ENCODE data around the gene FOXP1. TPM values are rescaled to one million over a fixed set of nuclear protein-coding genes. Genes with fewer than 3 reads are reported as not detected.

The FOXP1 gene
- total RNA-seq, 1 donor = 455 TPM

DNA sequence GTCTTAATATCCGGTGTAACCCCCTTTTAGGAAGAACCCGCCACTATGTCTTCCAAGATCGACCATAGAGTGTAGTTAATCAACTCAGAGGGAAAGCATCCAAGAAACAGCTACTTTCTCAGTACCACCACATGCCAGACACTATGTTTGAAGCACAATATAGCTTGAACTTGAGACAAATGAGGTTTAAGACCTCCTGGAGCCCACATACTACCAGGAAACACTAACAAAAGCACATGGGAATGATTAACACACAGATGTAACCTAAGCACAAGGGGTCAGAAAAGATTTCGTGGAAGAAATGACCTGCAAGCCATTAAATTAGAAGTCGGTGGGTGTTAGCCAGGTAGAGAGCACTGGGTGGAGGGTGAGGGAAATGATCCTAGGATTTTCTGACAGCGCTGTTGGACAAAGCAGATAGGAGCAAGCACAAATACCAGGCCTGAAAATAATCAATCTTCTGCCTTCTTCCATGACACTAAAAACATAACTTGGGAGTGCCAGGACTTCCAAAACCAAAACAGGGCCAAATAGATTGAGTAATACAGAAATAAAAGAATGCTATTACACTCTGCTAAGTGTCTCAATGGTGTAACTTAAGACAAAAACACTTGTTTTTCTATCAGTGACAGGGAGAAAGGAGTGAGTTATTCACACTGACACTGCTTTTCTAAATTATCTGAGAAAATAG is 213.7 kb downstream of the FOXP1 start:
- Histone ChIP-seq H3K4me1 (ENCODE audit: insufficient read depth, low read length) (peaks cover 25% of the 10 kb centered on the region), H3K9me3 (ENCODE audit: low read depth, low read length) (no peaks in the 10 kb centered on the region), H3K4me3 (ENCODE audit: low read length) (no peak overlapping the region), H3K27me3 (ENCODE audit: insufficient read depth, low read length) (no peaks in the 10 kb centered on the region)

DNA sequence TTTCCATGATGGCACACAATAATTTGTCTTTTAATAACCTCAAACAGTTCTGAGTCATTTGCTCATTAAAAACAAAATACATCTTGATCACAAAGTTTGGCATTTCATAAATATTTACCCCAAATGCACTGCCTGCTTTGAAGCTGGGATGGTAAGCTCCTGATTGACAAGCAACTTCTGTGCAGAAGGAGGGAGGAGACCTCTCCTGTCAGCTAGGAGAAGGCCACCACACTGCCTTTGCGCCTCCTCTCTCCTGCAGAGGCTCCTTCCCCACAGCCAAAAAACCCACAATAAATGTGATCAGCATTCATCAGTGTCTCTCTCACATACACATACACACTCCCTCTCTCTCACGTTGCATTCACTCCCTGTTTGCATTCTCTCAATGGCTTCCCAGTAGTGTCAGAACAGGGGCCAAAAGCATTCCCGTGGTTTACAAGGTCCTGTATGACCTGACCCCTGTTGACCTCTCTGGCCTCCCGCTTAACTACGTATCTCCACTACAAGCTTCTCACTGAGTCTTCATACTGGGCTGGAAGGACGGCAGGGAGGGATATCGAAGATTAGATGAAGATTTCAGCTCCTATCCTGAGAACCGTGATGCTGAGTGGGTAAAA is 216.4 kb downstream of the FOXP1 start:
- Histone ChIP-seq H3K27me3 (ENCODE audit: insufficient read depth, low read length) (no peaks in the 10 kb centered on the region), H3K4me3 (ENCODE audit: low read length) (no peak overlapping the region), H3K9me3 (ENCODE audit: low read depth, low read length) (no peaks in the 10 kb centered on the region), H3K4me1 (ENCODE audit: insufficient read depth, low read length) (peaks cover 27% of the 10 kb centered on the region)

DNA sequence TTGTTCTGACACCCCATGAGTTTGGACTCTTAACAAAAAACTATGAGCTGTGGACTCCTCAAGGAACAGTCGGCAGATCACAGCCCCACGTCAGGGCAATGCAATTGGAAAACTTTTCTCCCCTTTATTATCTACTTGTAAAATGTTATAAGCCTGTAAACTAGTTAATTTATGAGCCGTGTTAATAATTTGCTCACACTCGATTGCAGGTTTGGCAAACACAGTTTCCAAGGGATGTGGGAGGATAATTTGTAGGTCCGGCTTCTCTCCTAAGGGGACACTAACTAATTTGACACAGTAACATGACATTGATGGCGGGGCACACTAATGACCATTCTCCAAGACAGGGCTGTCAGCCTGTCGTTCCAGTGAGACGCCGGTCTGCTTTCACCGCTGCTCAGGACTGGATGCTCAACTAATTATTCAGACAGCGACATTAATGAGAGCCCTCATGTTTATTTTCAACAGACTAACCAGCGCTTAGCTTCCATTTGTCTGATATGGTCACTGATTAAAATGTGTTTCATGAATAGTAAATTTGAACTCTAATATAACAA is 222.1 kb downstream of the FOXP1 start:
- Histone ChIP-seq H3K27me3 (ENCODE audit: insufficient read depth, low read length) (no peaks in the 10 kb centered on the region), H3K4me3 (ENCODE audit: low read length) (no peak overlapping the region), H3K9me3 (ENCODE audit: low read depth, low read length) (no peaks in the 10 kb centered on the region), H3K4me1 (ENCODE audit: insufficient read depth, low read length) (peaks cover 38% of the 10 kb centered on the region)

DNA sequence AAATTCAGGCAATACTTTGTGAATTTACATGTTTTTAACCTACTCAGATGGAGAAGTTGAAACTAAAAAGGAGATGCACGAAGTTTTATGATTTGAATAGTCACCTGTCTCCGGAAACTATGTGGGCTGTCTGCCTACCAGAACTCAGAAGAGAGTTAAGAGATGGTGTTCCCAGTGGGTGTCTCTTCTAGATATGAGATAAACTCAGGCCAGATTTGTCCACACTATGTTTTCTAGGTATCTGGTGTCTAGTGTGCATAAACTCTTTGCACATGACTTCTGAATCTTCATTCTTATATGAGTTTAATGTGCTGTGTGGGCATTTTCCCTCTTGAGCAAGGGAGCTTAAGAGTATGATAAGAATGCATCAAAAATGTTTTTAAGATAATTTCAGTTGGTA is 222.8 kb downstream of the FOXP1 start:
- peaks cover 45% of the 10 kb centered on the region for H3K4me1 ChIP-seq (ENCODE audit: insufficient read depth, low read length)
- no peak overlapping the region for H3K4me3 ChIP-seq (ENCODE audit: low read length)
- no peaks in the 10 kb centered on the region for H3K27me3 ChIP-seq (ENCODE audit: insufficient read depth, low read length)
- H3K9me3 ChIP-seq (ENCODE audit: low read depth, low read length) = no peaks in the 10 kb centered on the region

DNA sequence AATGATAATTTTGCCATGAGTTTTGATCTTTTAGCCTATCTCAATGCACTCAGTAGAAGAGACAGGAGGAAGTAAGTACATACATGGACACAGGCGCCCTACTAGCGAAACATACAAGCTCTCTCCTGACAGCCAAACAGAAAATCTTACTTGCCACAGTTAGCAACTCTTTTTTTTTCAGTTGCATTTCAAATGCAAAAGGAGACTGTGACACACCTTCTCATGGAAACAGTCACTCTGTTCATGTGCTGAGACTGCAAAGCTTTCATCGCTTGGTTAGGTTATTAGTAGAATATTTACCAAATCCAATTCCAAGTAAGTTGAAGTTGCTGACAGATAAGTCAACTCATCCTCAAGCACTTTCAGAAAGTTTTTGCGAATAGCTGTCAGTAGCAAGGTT is 223.3 kb downstream of the FOXP1 start:
- Histone ChIP-seq H3K4me1 (ENCODE audit: insufficient read depth, low read length) (peaks cover 47% of the 10 kb centered on the region), H3K4me3 (ENCODE audit: low read length) (peak overlapping the region; percentile 14)

DNA sequence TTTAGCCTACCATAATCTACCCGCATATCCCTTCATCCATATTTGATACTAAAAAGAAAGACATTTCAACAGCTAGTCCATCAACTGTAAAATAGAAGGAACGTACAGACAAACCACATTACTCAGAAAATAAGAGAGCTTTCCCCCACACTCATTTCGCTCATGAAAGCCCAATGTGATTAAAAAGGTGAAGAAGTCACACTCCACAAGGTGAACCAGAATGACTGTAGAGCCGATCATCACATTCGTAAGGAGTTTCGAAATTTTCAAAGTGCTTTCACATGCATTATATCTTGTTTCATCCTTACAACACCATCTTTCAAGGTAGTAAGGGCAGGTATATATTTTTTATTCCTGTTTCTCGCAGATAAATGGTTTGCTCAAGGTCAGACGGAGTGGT is 225.3 kb downstream of the FOXP1 start:
- no peaks in the 10 kb centered on the region for H3K9me3 ChIP-seq (ENCODE audit: low read depth, low read length)
- no peak overlapping the region for H3K4me3 ChIP-seq (ENCODE audit: low read length)
- H3K4me1 ChIP-seq (ENCODE audit: insufficient read depth, low read length) = peaks cover 42% of the 10 kb centered on the region
- H3K27me3 ChIP-seq (ENCODE audit: insufficient read depth, low read length) = no peaks in the 10 kb centered on the region

More for the DNA sequence above, 223.3 kb downstream of the FOXP1 start:
- no peaks in the 10 kb centered on the region for H3K27me3 ChIP-seq (ENCODE audit: insufficient read depth, low read length)
- H3K9me3 ChIP-seq (ENCODE audit: low read depth, low read length) = no peaks in the 10 kb centered on the region

DNA sequence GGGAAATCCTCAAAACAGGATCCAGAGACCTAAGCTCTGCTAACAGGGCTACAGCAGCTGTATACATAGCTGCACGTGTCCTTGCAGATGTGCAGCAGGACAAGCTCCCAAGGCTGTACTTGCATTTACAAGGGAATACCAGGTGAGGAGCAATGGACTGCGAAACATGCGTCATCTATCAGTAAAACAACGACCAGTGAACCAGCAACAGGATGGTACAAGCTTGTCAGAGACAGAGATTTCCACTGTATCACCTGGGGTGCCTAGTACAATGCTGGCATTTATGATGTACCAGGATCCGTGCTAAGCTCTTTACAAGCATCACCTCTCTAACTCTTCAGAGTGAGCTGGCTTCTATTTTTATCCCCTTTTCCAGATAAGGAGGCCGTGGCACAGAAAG is 227.3 kb downstream of the FOXP1 start:
- no peak overlapping the region for H3K4me3 ChIP-seq (ENCODE audit: low read length)
- H3K27me3 ChIP-seq (ENCODE audit: insufficient read depth, low read length) = no peaks in the 10 kb centered on the region
- H3K4me1 ChIP-seq (ENCODE audit: insufficient read depth, low read length) = peaks cover 34% of the 10 kb centered on the region
- no peaks in the 10 kb centered on the region for H3K9me3 ChIP-seq (ENCODE audit: low read depth, low read length)

DNA sequence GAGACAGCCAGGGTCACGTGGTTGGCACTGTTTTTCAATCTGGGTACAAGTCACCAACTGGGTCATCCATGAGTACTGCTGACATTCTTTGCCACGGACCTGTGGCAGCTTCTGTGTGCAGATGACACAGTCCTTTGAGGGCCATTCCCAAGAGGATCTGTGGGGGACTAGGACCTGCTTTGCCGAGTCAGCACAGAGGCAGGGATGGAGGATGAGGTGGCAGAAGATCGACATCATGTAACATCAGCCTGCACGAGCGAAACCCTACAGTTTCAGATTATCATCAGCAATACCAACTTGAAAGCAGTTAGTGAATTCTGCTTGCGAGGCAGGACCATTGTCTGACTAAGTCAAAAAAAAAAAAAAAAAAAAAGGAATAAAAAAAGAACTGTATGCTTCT is 227.7 kb downstream of the FOXP1 start:
- Histone ChIP-seq H3K9me3 (ENCODE audit: low read depth, low read length) (no peaks in the 10 kb centered on the region), H3K27me3 (ENCODE audit: insufficient read depth, low read length) (no peaks in the 10 kb centered on the region), H3K4me1 (ENCODE audit: insufficient read depth, low read length) (peaks cover 30% of the 10 kb centered on the region), H3K4me3 (ENCODE audit: low read length) (no peak overlapping the region)

DNA sequence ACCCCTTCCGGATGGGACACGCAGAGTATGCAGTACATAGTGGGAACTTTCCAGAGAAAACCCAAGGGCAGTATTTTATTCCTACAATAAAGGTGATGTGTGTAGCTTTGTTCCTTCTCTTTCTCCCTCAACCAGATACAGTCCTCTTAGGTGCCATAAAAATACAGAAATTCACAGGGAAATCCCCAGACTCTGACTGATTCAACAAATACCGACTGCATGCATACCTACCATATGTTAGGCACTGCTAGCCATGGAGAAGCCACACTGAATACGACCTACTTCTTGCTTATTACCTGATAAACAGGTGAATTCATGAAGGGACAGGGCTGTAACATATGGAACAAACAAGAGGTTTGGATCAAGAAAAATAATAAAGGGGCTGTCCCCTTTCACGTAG is 228.5 kb downstream of the FOXP1 start:
- Histone ChIP-seq H3K9me3 (ENCODE audit: low read depth, low read length) (no peaks in the 10 kb centered on the region), H3K4me1 (ENCODE audit: insufficient read depth, low read length) (peaks cover 27% of the 10 kb centered on the region), H3K4me3 (ENCODE audit: low read length) (no peak overlapping the region), H3K27me3 (ENCODE audit: insufficient read depth, low read length) (no peaks in the 10 kb centered on the region)

DNA sequence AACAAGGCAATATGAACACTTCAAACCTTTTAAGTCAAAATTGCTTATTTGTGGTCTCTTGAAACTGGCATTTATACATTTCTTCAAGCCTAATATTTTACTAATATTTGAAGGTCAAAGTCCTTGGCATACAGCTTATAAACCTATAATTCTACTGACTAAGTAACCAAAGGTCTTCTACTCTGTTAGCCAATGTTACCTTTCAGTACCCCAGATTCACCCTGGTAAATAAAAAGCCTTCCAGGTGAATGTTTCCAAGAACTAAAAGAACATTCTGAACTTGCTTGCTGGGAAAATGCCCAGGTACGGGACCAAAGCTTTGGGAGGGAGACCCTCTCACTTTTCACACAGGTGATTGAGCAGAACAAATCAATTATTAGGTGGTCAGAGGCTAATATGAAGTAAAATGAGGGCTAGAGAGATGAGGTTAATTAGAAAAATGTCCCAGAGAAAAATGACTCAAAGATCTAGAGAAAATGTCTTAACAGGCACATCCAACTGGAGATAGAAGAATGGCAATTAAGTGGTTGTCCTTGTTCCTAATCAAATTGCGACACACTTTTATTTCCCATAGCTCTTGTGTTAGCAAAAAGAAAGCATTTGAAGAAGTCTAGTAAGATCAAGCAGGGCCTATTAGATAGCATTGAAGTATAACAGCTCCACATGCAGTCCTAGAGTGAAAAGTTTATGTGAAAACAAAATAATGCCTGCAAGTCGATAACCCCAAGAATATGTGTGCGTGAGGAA is 232.0 kb downstream of the FOXP1 start:
- H3K4me3 ChIP-seq (ENCODE audit: low read length) = no peak overlapping the region
- no peaks in the 10 kb centered on the region for H3K9me3 ChIP-seq (ENCODE audit: low read depth, low read length)
- peaks cover 23% of the 10 kb centered on the region for H3K4me1 ChIP-seq (ENCODE audit: insufficient read depth, low read length)
- no peaks in the 10 kb centered on the region for H3K27me3 ChIP-seq (ENCODE audit: insufficient read depth, low read length)

DNA sequence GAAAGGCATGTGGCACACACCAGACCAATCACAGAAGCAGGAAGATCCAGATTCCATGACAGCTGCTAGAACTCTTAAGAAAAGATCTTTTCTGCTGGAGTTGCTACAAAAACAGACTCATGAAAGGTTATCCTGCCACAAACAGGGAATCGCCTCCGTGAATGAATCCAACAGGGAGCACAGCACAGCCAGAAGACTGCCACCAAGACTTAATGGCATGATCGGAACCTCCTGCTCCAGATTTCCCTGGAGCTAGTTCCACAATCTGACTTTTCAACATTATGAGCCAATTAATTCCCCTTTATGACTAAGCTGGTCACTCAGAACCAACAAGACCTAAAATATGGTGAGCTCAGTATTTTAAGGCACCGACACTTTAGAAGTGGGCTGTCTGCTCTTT is 232.5 kb downstream of the FOXP1 start:
- H3K4me3 ChIP-seq (ENCODE audit: low read length) = no peak overlapping the region
- no peaks in the 10 kb centered on the region for H3K27me3 ChIP-seq (ENCODE audit: insufficient read depth, low read length)
- no peaks in the 10 kb centered on the region for H3K9me3 ChIP-seq (ENCODE audit: low read depth, low read length)
- H3K4me1 ChIP-seq (ENCODE audit: insufficient read depth, low read length) = peaks cover 17% of the 10 kb centered on the region

DNA sequence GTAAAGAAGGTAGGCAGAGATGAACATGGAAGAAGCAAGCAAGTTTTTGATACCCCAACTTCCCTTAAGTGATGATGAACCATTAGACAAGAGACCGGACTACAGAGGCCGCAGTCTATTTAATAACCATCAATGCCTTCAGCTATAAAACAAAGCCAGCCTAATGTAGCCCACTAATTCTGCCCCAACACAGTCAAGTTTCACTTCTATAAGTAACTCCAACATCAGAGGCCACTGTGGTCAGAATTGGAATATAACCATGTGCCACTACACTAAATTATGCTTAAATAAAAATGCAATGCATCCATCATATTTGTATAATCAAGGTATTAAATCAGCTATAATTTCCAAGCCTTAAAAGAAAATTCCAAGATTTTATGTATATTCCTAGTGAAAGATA is 234.7 kb downstream of the FOXP1 start:
- Histone ChIP-seq H3K27me3 (ENCODE audit: insufficient read depth, low read length) (no peaks in the 10 kb centered on the region), H3K9me3 (ENCODE audit: low read depth, low read length) (no peaks in the 10 kb centered on the region), H3K4me1 (ENCODE audit: insufficient read depth, low read length) (peaks cover 13% of the 10 kb centered on the region), H3K4me3 (ENCODE audit: low read length) (no peak overlapping the region)

DNA sequence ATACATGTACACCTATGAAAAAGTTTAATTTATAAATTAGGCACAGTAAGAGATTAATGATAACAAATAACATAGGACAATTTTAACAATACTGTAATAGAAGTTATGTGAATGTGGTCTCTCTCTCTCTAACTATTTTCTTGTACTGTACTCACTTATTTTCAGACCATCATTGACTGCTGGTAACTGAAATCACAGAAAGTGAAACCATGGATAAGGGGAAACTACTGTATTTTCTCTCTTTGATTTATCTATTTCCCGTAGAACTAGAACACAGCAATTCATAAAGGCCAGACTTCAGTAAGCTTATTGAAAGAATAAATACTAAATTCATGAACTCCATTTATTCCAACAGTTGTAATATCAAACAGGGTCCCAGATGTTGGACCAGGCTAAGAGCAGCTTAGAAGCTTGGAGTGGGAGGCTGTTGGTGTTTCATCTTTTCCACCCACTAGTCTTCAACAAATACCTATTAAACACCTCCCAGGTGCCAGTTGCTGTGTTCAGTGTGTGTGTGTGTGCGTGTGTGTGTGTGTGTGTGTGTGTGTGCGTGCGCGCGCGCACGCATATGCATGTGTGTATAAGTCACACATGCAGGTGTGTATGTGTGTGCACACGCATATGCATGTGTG is 235.4 kb downstream of the FOXP1 start:
- H3K27me3 ChIP-seq (ENCODE audit: insufficient read depth, low read length) = no peaks in the 10 kb centered on the region
- H3K4me3 ChIP-seq (ENCODE audit: low read length) = no peak overlapping the region
- H3K9me3 ChIP-seq (ENCODE audit: low read depth, low read length) = no peaks in the 10 kb centered on the region
- peaks cover 13% of the 10 kb centered on the region for H3K4me1 ChIP-seq (ENCODE audit: insufficient read depth, low read length)

DNA sequence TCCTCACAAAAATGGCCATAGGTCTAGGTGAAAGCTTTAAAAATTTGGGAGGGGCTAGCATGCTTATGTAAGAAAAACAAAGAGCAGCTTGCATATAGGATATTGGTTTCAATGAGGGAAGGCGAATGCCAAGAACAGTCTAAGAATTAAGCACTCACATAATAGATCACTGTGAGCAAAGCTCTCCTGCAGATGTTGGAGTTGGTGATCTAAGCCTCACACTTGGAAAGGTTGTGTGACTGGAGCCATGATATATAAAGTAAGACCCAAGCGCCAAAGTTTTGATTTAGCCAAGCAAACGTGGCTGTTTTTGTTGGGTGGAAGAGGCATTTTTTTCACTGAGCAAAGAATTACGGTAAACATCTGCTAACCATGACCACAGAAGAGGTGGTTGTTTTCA is 237.5 kb downstream of the FOXP1 start:
- Histone ChIP-seq H3K4me1 (ENCODE audit: insufficient read depth, low read length) (peaks cover 13% of the 10 kb centered on the region), H3K4me3 (ENCODE audit: low read length) (no peak overlapping the region), H3K9me3 (ENCODE audit: low read depth, low read length) (no peaks in the 10 kb centered on the region), H3K27me3 (ENCODE audit: insufficient read depth, low read length) (no peaks in the 10 kb centered on the region)

DNA sequence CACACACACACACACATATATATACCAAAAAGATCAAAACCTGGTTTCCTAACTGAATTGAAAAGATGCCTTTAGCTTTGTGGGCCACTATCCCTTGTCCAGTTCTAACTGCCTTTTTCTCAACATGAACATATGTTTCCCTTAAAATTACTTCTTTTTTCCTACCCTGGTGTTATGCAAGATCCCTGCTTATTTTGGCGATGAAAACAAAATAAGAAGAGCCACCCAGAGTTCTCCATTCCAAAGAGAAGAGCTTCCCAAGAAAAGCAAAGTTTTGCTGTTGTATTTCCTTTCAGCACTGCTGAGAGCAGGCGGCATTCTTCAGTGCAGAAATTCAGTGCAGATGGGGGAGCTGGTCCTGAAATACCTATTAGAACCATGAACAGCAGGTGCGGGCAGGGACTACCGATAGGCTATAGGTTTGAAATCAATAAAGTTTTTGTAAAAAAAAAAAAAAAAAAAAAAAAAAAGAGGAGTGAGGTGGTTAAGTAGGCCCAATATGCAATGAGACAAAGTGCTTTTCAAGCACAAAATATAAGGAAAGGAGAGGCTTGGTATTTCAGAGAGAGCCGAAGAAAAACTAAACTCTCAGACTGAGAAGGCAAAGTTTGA is 238.0 kb downstream of the FOXP1 start:
- no peaks in the 10 kb centered on the region for H3K27me3 ChIP-seq (ENCODE audit: insufficient read depth, low read length)
- H3K4me3 ChIP-seq (ENCODE audit: low read length) = no peak overlapping the region
- peaks cover 13% of the 10 kb centered on the region for H3K4me1 ChIP-seq (ENCODE audit: insufficient read depth, low read length)
- H3K9me3 ChIP-seq (ENCODE audit: low read depth, low read length) = no peaks in the 10 kb centered on the region

Measured in mononuclear cell (primary cell).